NCI-H82 treated with DMSO at 0.1 percent for 48 hours (cell line): ENCODE results near the gene TRABD.

ENCODE experiments used
- DNase-seq: peaks from one replicate; lab custom pipeline; 2025; ENCODE audit not compliant: unreplicated experiment; lab: John Stamatoyannopoulos, UW

Gene TRABD

GRCh38 chr22:50184902-50185374 lies 775 bp upstream of the TRABD start:
- no peak for DNase-seq

GRCh38 chr22:50186181-50186714 lies 535 bp downstream of the TRABD start:
- no peak for DNase-seq

GRCh38 chr22:50186761-50187523 lies 1.2 kb downstream of the TRABD start:
- no peak for DNase-seq

- DNase-seq: no peak
Measured at GRCh38 chr22:50188356-50188755, 2.6 kb downstream of the TRABD start.

- no peak for DNase-seq
Measured at GRCh38 chr22:50189184-50189848, 3.6 kb downstream of the TRABD start.

- DNase-seq: no peak
Measured at GRCh38 chr22:50189849-50190181, 4.1 kb downstream of the TRABD start.

GRCh38 chr22:50190182-50190940 lies 4.6 kb downstream of the TRABD start:
- no peak for DNase-seq

- no peak for DNase-seq
Measured at GRCh38 chr22:50190941-50191741, 5.4 kb downstream of the TRABD start.

- no peak for DNase-seq
Measured at GRCh38 chr22:50192436-50193204, 6.9 kb downstream of the TRABD start.

GRCh38 chr22:50193621-50194020 lies 7.9 kb downstream of the TRABD start:
- DNase-seq: no peak

GRCh38 chr22:50194037-50194805 lies 8.5 kb downstream of the TRABD start:
- no peak for DNase-seq

GRCh38 chr22:50196256-50196655 lies 10.5 kb downstream of the TRABD start:
- DNase-seq: no peak

GRCh38 chr22:50197000-50197800 lies 11.5 kb downstream of the TRABD start:
- no peak for DNase-seq

GRCh38 chr22:50197856-50198623 lies 12.3 kb downstream of the TRABD start:
- no peak for DNase-seq

GRCh38 chr22:50198624-50199017 lies 12.9 kb downstream of the TRABD start:
- DNase-seq: no peak

GRCh38 chr22:50199251-50199721 lies 13.6 kb downstream of the TRABD start:
- no peak for DNase-seq

GRCh38 chr22:50199829-50200460 lies 14.2 kb downstream of the TRABD start:
- DNase-seq: no peak
